GM21381 (cell line): ENCODE data around the gene ANKZF1.
"Not testable (repeated sequence)": the region's sequence is repeated elsewhere in the genome, so short reads cannot be mapped to it uniquely, and the experiment has no call there.

ENCODE experiments used
- ATAC-seq: cut with Tn5 transposase; IDR thresholded peaks from one replicate; pipeline ENCODE4 v1.9.1; 2021; ENCODE audit warnings: mild to moderate bottlenecking, moderate library complexity; ENCODE audit not compliant: unreplicated experiment

Gene ANKZF1

DNA sequence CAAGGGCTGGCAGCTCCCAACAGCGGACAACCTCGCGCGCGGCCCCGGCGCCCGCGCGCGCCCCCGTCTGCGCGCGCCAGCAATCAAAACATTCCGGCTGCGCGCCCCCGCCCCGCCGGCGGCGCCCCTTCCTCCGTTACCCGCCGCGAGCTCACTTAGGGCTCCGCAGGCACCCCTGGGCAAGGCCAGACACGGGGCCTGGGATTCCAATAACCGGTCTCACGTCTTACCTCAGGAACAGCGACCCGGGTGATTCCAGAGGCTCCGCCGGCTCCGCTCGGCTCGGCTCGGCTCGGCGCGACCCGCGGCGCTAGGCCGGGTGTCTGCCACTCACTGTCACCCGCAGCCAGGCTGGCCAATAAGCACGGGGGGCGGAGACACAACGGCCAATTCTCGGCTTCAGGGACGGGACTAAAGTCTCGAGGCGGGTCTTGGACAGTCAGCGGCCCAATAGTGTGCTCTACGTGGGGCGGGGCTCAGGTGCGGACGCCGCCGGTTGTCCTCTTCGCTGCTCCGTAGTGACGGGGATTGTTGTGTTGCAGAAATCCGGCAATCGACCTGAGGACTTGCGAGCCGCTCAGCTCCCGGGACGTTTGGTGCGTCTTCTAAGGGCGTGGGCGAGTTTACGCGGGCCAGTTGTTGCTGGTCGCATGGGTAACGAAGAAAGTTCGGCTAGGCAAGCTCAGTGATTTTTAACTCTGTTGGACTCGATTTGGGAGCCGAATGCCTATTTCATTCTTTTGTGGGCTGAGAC is at the start of gene ANKZF1, which contains the start of gene ATG9A:
Gene ANKZF1, plus strand, starts transcription at position 502 of the 754 bp plus-strand sequence. CDS start 452 bp downstream, outside the sequence.
Gene ATG9A, minus strand, starts transcription at position 332 of the 754 bp plus-strand sequence. CDS start 1,612 bp downstream, outside the sequence.
- ATAC-seq, result peak; percentile 96

- ATAC-seq, result no peak
Observed at GRCh38 chr2:219180961-219181360, 48.6 kb upstream of the ANKZF1 start.

GRCh38 chr2:219181531-219181930 is 48.1 kb upstream of the ANKZF1 start:
- ATAC-seq, result no peak

GRCh38 chr2:219182331-219183150 is 47.1 kb upstream of the ANKZF1 start:
- ATAC-seq, result no peak

GRCh38 chr2:219183151-219183772 is 46.3 kb upstream of the ANKZF1 start:
- no peak for ATAC-seq

- ATAC-seq, result no peak
Observed at GRCh38 chr2:219184121-219184520, 45.5 kb upstream of the ANKZF1 start.

GRCh38 chr2:219186754-219187456 is 42.7 kb upstream of the ANKZF1 start:
- no peak for ATAC-seq

- no peak for ATAC-seq
Observed at GRCh38 chr2:219197388-219197787, 32.2 kb upstream of the ANKZF1 start.

- ATAC-seq, result no peak
Observed at GRCh38 chr2:219198974-219199373, 30.6 kb upstream of the ANKZF1 start.

DNA sequence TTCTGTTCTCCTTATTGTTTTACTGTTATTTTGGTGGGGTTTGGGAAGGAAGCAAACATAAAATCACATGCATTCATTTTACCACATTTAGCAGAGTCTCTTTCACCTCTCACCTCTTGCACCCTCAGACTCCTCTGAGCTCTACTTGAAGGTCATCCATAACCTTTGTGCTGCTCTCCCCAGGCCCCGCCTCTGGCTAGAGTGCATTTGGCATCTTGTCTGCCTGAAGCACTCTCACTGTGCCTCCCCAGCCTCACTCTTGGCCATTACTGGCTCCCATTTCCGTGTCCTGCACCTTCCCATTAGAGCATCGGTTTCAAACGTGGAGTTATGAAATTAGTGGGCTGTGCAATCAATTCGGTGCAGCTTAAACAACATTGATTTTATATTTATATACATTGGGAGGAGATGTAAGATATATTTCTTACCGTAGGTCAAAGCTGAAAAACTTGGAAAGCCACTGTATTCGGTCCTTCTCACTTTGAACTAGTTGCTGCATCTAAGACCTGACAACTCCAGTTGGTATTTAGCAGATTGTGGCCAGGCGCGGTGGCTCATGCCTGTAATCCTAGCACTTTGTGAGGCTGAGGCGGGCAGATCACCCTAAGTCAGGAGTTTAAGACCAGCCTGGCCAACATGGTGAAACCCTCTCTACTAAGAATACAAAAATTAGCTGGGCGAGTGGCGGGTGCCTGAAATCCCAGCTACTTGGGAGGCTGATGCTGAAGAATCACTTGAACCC is 30.0 kb upstream of the ANKZF1 start:
- no peak for ATAC-seq

DNA sequence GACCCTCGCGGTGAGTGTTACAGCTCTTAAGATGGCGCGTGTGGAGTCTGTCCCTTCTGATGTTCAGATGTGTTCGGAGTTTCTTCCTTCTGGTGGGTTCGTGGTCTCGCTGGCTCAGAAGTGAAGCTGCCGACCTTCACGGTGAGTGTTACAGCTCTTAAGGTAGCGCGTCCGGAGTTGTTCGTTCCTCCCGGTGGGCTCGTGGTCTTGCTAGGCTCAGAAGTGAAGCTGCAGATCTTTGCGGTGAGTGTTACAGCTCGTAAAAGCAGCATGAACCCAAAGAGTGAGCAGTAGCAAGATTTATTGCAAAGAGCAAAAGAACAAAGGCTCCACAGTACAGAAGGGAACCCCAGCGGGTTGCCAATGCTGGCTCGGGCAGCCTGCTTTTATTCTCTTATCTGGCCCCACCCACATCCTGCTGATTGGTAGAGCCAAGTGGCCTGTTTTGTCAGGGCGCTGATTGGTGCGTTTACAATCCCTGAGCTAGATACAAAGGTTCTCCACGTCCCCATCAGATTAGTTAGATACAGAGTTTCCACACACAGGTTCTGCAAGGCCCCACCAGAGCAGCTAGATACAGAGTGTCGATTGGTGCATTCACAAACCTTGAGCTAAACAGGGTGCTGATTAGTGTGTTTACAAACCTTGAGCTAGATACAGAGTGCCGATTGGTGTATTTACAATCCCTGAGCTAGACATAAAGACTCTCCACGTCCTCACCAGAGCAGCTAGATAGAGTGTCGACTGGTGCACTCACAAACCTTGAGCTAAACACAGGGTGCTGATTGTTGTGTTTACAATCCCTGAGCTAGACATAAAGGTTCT is 28.9 kb upstream of the ANKZF1 start:
- ATAC-seq, result not testable (repeated sequence)

GRCh38 chr2:219201331-219201730 is 28.3 kb upstream of the ANKZF1 start:
- not testable (repeated sequence) for ATAC-seq

GRCh38 chr2:219204425-219205164 is 25.0 kb upstream of the ANKZF1 start:
- no peak for ATAC-seq

DNA sequence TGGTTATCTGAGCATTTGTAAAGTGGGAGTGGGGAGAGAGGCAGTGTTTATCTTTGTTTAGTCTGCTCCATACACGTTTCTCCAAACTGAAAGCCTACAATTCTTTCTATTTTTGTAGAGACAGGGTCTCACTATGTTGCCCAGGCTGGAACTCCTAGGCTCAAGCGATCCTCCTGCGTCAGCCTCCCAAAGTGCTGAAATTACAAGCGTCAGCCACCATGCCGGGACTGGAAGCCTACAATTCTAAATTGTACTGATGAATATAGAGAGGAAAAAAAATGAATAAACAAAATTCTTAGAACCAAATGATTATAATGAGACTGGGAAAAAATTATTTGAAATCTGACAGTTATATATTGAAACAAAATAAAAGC is 24.5 kb upstream of the ANKZF1 start:
- ATAC-seq, result no peak

DNA sequence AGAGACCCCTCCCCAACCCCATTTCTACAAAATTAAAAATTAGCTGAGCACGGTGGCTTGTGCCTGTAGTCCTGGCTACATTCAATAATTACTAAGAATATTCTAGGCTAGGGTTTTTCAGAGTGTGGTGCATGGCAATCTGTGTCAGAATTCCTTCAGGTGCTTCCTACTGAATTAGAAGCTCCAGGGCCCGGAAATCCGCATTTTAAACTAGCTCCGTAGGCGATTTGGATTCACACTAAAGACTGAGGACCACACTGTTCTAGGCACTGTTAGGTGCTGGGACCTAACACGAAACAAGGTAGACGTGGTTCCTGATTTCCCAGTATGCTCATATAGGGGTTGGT is 23.7 kb upstream of the ANKZF1 start:
- ATAC-seq, result no peak

DNA sequence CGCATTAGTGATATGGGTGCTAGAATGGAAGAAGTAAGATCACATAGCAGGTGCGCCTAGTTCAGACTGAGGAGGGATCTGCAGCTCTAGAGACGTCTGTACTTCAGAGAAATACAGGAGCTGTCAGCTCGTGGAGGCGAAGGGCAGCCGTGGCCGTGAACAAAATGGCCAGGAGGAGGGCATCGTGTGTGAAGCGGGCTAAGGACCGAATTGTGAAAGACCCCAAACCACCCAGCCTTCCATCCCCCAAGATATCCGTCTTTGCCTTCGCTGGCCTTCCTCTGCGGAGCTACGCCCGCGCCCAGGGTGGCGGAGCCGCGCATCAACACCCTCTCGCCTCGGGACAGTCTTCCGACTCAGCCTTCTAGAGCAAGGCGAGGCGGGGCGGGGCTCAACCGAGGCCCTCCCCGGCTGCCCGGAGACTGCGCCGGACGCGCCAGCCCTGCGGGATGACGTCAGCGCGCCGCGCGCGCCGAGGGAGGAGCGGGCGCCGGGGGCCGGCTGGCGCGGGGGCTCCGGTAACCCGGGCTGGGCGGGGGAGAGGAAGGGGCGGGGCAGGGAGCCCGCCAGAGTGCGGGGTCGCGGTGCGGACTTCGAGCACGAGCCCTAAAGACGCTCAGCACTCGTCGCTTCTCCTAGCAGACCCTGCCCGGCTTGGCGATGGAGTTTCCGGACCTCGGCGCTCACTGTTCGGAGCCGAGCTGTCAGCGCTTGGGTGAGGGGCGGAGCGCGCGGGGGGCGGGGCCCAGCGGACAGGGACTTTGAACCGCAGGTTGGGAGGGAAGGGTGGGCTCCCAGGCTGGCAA is 23.1 kb upstream of the ANKZF1 start, which contains the start of gene ZFAND2B:
Gene ZFAND2B, plus strand, starts transcription at position 455 of the 806 bp plus-strand sequence. Its CDS starts 206 bp downstream, at position 661.
- peak; percentile 97 for ATAC-seq

DNA sequence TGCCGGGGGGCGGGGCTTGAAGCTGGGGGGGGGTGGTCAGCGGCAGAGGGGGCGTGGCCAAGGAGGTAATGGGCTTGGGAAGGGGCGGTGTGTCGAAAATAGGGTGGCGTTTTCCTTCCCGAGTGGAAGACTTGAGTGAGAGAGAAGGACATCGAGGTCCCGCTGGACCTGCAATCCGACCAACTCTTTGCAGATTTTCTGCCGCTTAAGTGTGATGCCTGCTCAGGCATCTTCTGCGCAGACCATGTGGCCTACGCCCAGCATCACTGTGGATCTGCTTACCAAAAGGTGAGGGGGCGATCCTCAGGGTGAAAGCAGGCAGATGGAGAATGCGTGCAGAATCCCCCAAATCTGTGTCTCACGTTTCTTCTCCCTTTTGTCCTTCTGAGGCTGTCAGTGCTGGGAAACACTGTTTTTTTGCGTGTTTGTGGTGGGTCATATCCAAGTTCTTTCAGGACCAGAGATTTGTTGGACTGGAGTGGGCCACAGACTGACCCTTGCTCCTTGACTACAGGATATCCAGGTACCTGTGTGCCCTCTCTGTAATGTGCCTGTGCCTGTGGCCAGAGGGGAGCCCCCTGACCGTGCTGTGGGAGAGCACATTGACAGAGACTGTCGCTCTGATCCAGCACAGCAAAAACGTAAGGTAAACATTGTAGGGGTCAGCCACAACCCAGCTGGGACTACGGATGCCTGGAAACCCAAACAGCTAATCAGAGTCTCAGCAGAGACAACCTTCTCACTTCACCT is 22.3 kb upstream of the ANKZF1 start:
- ATAC-seq, result no peak
